Measurements from ENCODE around the gene ARIH2. TPM values are rescaled to one million over a fixed set of nuclear protein-coding genes. Genes with fewer than 3 reads are reported as not detected.

The ARIH2 gene
- total and polyA plus RNA-seq, 9 of the 15 experiments (the other 6 are each of a cell fraction or from before 2014, with no cell fraction given) = 27.0 to 120 (median 108) TPM

GRCh38 chr3:48938689-48939088 is 20.0 kb downstream of the ARIH2 start:
- TF ChIP-seq NR2F6 (CRISPR knock-in tag; IDR thresholded peaks at IDR 0.05) (no peak), DPF2 (IDR thresholded peaks at IDR 0.05) (no peak), EHMT2 (IDR thresholded peaks at IDR 0.05) (no peak), SRF (CRISPR knock-in tag; IDR thresholded peaks at IDR 0.05) (no peak), MTA3 (IDR thresholded peaks at IDR 0.05; ENCODE audit: borderline replicate concordance) (no peak), HDAC6 (IDR thresholded peaks at IDR 0.05; ENCODE audit: low read depth, low read length) (no peak), MEF2D (tag; conservative IDR thresholded peaks at IDR 0.05; ENCODE audit: low read depth) (no peak), RBM17 (IDR thresholded peaks at IDR 0.05; ENCODE audit: borderline replicate concordance, low read depth, low read length) (no peak), NELFE (IDR thresholded peaks at IDR 0.05; ENCODE audit: insufficient read depth, insufficient read length) (no peak), HMGN3 (IDR thresholded peaks at IDR 0.05; ENCODE audit: borderline replicate concordance, extremely low read depth, insufficient read length, low read depth, low read length) (no peak), ETS2 (tag; IDR thresholded peaks at IDR 0.05; ENCODE audit: borderline replicate concordance, poor library complexity, severe bottlenecking) (no peak), COPS2 (conservative IDR thresholded peaks at IDR 0.05) (no peak), LEF1 (IDR thresholded peaks at IDR 0.05) (no peak), POLR2G (IDR thresholded peaks at IDR 0.05; ENCODE audit: low read depth, low read length) (no peak), ZNF518B (CRISPR knock-in tag; IDR thresholded peaks at IDR 0.05) (no peak), ZBED1 (IDR thresholded peaks at IDR 0.05) (no peak)
- peaks cover 4% of the 10 kb centered on the region for H3K9me1 ChIP-seq (ENCODE audit: control insufficient read depth, insufficient read depth, low read length)
- DNase-seq (ENCODE audit: extremely low read depth in 1 of 4, low spot score in 3 of 4) (no peak), ATAC-seq (no peak), FAIRE-seq (no peak)
- H3K27ac ChIP-seq (ENCODE audit: extremely low read depth, low read depth, low read length) = no peak overlapping the region
- ChIA-PET CTCF (ENCODE audit: low intra/inter-chr PET ratio) (no interaction called here), POLR2A (interaction anchor here (1.3 to 1.5 kb wide), 2 partner anchors 8 to 11 kb away, joined by 3 read pairs; no protein-coding TSS in a partner anchor)
- H3K9ac ChIP-seq (ENCODE audit: insufficient read depth in 1 of 2, low read depth in 2 of 2, low read length in 2 of 2) = no peak overlapping the region
- peaks cover 47% of the 10 kb centered on the region for H3K36me3 ChIP-seq (ENCODE audit: control insufficient read depth, insufficient read depth, low read length)
- H3K79me2 ChIP-seq (ENCODE audit: control insufficient read depth, insufficient read depth, low read length) = peaks cover 61% of the 10 kb centered on the region
- no peaks in the 10 kb centered on the region for H3K27me3 ChIP-seq (ENCODE audit: control insufficient read depth in 2 of 2, insufficient read depth in 2 of 2, low read length in 2 of 2)
- no peak overlapping the region for H2AFZ ChIP-seq (ENCODE audit: low read depth, low read length)
- H3K4me2 ChIP-seq (ENCODE audit: insufficient read depth, low read length) = no peak overlapping the region
- no peak overlapping the region for H3K4me3 ChIP-seq
- in situ Hi-C loops (cut with MboI) (no loop called here), intact Hi-C loops (cut with micrococcal nuclease) (no loop called here)
- peaks cover 13% of the 10 kb centered on the region for H4K20me1 ChIP-seq (replicated peaks; ENCODE audit: control insufficient read depth, insufficient read depth, low read length)
- peaks cover 0 to 17% of the 10 kb centered on the region in 2 experiments; a peak in 4 of 5 replicates for H3K4me1 ChIP-seq (replicated peaks in 1 of 2; ENCODE audit: control insufficient read depth in 2 of 2, insufficient read depth in 2 of 2, low read length in 2 of 2)
- WGBS (ENCODE audit: insufficient coverage, low coverage, missing lambda C conversion rate) = 100% methylated on average over 3 of the region's 3 CpGs
- H3K9me3 ChIP-seq (replicated peaks; ENCODE audit: control insufficient read depth, insufficient read depth, low read depth, low read length) = no peaks in the 10 kb centered on the region
- no TSS peak for BruUV-seq (replicated peaks)
